Measurements from ENCODE around the gene PELI1. TPM values are rescaled to one million over a fixed set of nuclear protein-coding genes. Genes with fewer than 3 reads are reported as not detected.

The PELI1 gene
- total and polyA plus RNA-seq, 11 donors: 4.2 to 14.6 (median 7.3) TPM

DNA sequence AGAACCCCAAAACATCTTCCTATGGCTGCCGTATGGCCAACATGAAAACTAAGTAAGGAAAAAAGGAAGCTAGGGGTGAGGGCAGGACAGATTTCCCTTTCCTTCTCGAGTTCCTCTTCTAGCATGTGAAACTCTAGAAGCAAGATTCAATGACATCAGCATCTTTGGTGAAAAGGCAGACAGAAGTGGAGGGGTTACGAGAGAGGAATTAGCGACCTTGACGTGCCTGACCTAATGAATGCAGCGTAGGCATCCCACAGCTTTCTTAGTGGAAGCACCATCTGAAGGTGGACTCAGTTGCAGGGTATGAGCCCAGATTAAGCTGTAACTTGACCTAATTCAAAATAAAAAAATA, 47.9 kb upstream of the PELI1 start:
- DNase-seq (no peak), ATAC-seq (peak; percentile 47 to 80 (median 68))
- Histone ChIP-seq H3K27ac (peak overlapping the region in 4 of 12 donors; percentile 13 to 89 (median 34)), H3K27me3 (no peaks in the 10 kb centered on the region), H3K4me1 (peaks cover 0 to 53% (median 0%) of the 10 kb centered on the region in 12 donors), H3K9me3 (no peaks in the 10 kb centered on the region), H3K4me3 (no peak overlapping the region), H3K36me3 (no peaks in the 10 kb centered on the region)
- TF ChIP-seq, protein P1, sequence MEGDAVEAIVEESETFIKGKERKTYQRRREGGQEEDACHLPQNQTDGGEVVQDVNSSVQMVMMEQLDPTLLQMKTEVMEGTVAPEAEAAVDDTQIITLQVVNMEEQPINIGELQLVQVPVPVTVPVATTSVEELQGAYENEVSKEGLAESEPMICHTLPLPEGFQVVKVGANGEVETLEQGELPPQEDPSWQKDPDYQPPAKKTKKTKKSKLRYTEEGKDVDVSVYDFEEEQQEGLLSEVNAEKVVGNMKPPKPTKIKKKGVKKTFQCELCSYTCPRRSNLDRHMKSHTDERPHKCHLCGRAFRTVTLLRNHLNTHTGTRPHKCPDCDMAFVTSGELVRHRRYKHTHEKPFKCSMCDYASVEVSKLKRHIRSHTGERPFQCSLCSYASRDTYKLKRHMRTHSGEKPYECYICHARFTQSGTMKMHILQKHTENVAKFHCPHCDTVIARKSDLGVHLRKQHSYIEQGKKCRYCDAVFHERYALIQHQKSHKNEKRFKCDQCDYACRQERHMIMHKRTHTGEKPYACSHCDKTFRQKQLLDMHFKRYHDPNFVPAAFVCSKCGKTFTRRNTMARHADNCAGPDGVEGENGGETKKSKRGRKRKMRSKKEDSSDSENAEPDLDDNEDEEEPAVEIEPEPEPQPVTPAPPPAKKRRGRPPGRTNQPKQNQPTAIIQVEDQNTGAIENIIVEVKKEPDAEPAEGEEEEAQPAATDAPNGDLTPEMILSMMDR (IDR thresholded peaks at IDR 0.05): no peak
- TF ChIP-seq POLR2A (IDR thresholded peaks at IDR 0.05): no peak
- intact Hi-C loops (cut with DNase I): no loop called here
- WGBS, 4 donors: 78 to 86% (median 81%) methylated on average over 6 of the region's 6 CpGs

- H3K36me3 ChIP-seq: no peaks in the 10 kb centered on the region
- no peaks in the 10 kb centered on the region for H3K9me3 ChIP-seq
- H3K27ac ChIP-seq: no peak overlapping the region
- DNase-seq: no peak
- TF ChIP-seq, protein P1 (IDR thresholded peaks at IDR 0.05): no peak
- no peak for TF ChIP-seq POLR2A (IDR thresholded peaks at IDR 0.05)
- H3K4me3 ChIP-seq: no peak overlapping the region
- H3K4me1 ChIP-seq: peaks cover 0 to 58% (median 0%) of the 10 kb centered on the region in 12 donors
- ATAC-seq: no peak
- no peaks in the 10 kb centered on the region for H3K27me3 ChIP-seq
- intact Hi-C loops (cut with DNase I): no loop called here
Measured at GRCh38 chr2:64189586-64189985, 45.4 kb upstream of the PELI1 start.

DNA sequence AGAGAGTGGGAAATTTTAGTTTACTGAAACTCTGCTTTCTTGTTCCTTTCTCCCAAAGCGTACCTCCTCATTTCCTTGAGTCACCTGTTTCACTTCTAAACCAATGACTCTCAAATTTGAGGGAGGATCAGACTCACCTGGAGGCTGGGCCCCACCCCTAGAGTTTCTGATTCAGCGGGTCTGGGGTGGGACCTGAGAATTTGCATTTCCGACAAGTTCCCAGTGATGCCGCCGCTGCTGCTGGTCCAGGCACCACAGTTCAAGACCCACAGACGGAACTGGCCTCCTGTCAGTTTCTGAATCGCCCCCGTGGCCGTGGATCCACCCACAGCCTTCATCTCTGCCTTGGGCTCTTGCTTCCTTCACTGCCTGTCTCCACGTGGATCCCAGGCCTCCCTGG, 44.9 kb upstream of the PELI1 start:
- DNase-seq: no peak
- no peak overlapping the region for H3K27ac ChIP-seq
- peaks cover 0 to 58% (median 0%) of the 10 kb centered on the region in 12 donors for H3K4me1 ChIP-seq
- H3K27me3 ChIP-seq: no peaks in the 10 kb centered on the region
- 79 to 86% (median 83%) methylated on average over 10 of the region's 10 CpGs for WGBS, 4 donors
- H3K4me3 ChIP-seq: no peak overlapping the region
- no peaks in the 10 kb centered on the region for H3K9me3 ChIP-seq
- no peak for TF ChIP-seq POLR2A (IDR thresholded peaks at IDR 0.05)
- TF ChIP-seq, protein P1 (IDR thresholded peaks at IDR 0.05): no peak
- intact Hi-C loops (cut with DNase I): no loop called here
- no peak for ATAC-seq
- no peaks in the 10 kb centered on the region for H3K36me3 ChIP-seq

DNA sequence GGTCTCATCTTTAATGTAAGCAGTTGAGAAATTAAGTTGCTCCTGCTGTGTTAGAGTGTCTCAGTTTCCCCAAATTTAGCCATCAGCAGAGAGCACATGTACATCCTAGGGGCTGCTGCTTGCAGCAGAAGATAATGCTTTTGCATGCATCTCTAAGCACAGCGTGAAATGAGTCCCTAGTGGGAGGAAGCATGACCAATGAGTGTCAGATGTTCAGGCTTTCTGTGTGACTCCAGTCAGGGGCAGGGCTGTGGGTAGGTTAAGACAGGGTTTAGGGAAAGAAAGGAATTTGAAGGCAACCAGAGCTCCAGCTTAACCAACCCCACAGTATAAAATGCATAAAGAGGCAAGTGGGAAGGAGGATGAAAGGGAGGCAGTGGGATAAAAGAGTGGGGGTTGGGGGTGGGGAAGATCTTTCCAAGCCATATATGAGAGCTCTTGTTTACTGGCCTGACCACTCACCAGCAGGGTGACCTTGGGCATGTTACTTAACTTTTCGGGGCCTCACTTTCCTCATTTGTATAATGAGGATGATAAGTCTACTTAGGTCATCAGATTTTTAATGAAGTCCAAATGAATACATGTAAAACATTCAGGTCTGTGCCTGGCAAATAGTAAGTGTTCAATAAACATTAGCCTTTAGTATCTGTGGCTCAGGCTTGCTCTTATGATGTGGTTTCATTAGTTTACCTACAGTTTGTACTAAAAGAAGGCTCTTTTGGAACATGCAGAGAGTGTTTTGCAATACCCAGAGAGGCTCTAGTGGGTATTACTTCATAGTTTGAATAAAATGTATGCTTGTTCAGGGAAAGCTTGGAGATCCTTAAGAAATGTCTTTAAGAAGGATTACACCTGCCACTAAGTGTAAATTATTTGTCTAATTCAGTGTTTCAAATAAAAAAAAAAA, 42.7 kb upstream of the PELI1 start:
- Histone ChIP-seq H3K27me3 (no peaks in the 10 kb centered on the region), H3K9me3 (no peaks in the 10 kb centered on the region), H3K4me1 (peaks cover 0 to 40% (median 0%) of the 10 kb centered on the region in 12 donors), H3K27ac (no peak overlapping the region), H3K36me3 (no peaks in the 10 kb centered on the region), H3K4me3 (no peak overlapping the region)
- intact Hi-C loops (cut with DNase I): no loop called here
- peak in 1 of 4 donors; percentile 29 for ATAC-seq
- TF ChIP-seq, protein P1 (IDR thresholded peaks at IDR 0.05): no peak
- TF ChIP-seq POLR2A (IDR thresholded peaks at IDR 0.05): no peak
- 77 to 88% (median 85%) methylated on average over 2 of the region's 2 CpGs for WGBS, 4 donors
- DNase-seq: no peak
